DOHH2 (cell line): ENCODE results near the gene RBM18.

Experiments
- H3F3A ChIP-seq: fragments of 200-600 bp; sonication (generic), shearing (Covaris generic); 2 replicates; pipeline ENCODE4 v1.6.0; 2016; ENCODE audit warnings: antibody characterized with exemption, mild to moderate bottlenecking; ENCODE audit not compliant: control insufficient read depth, insufficient read depth
- H3K27ac ChIP-seq: fragments of 200-600 bp; sonication (generic); 2 replicates; pipeline ENCODE4 v1.5.1; 2014; ENCODE audit warnings: low read depth, mild to moderate bottlenecking, low read length, moderate library complexity
- H3K27me3 ChIP-seq: fragments of 200-600 bp; sonication (generic); 2 replicates; pipeline ENCODE4 v1.6.1; 2014; ENCODE audit warnings: mild to moderate bottlenecking, low read length, mixed read lengths; ENCODE audit not compliant: control insufficient read depth
- H3K36me3 ChIP-seq: fragments of 200-600 bp; sonication (generic); 2 replicates; pipeline ENCODE4 v1.6.1; 2014; ENCODE audit warnings: mild to moderate bottlenecking, low read length, moderate library complexity, mixed read lengths; ENCODE audit not compliant: control insufficient read depth
- H3K4me1 ChIP-seq: fragments of 200-600 bp; sonication (generic); 2 replicates; pipeline ENCODE4 v1.6.1; 2014; ENCODE audit warnings: mild to moderate bottlenecking, low read length, mixed read lengths; ENCODE audit not compliant: control insufficient read depth
- H3K4me2 ChIP-seq: fragments of 200-600 bp; sonication (generic); 2 replicates; pipeline ENCODE4 v1.6.0; 2014; ENCODE audit warnings: mild to moderate bottlenecking, low read length, moderate library complexity
- H3K4me3 ChIP-seq: fragments of 200-600 bp; sonication (generic); 2 replicates; pipeline ENCODE4 v1.5.1; 2014; ENCODE audit warnings: mild to moderate bottlenecking, low read length, mixed read lengths
- H3K79me2 ChIP-seq: fragments of 200-600 bp; sonication (generic); 2 replicates; pipeline ENCODE4 v1.6.1; 2014; ENCODE audit warnings: mild to moderate bottlenecking, low read length, mixed read lengths; ENCODE audit not compliant: control insufficient read depth
- H3K9me2 ChIP-seq: fragments of 200-600 bp; sonication (generic); replicated peaks from 2 replicates; pipeline ENCODE4 v1.6.1; 2014; ENCODE audit warnings: mild to moderate bottlenecking, low read length, mixed read lengths; ENCODE audit not compliant: control insufficient read depth
- H3K9me3 ChIP-seq: fragments of 200-600 bp; sonication (generic); 2 replicates; pipeline ENCODE4 v1.6.1; 2014; ENCODE audit warnings: antibody characterized with exemption, low read length, mixed read lengths; ENCODE audit not compliant: control insufficient read depth, insufficient read depth
- H4K20me1 ChIP-seq: fragments of 200-600 bp; sonication (generic); 2 replicates; pipeline ENCODE4 v1.6.0; 2014; ENCODE audit warnings: low read depth, mild to moderate bottlenecking, antibody characterized with exemption, low read length, moderate library complexity; ENCODE audit not compliant: control insufficient read depth, insufficient read depth
- CTCF ChIP-seq: fragments of 200-600 bp; sonication (generic); IDR thresholded peaks from one replicate; pipeline ENCODE4 v1.5.1; 2014; ENCODE audit warnings: antibody characterized with exemption, mild to moderate bottlenecking, low read depth, low read length; ENCODE audit not compliant: poor library complexity, severe bottlenecking
- EZH2phosphoT487 ChIP-seq: fragments of 200-600 bp; sonication (generic); IDR thresholded peaks from 2 replicates; pipeline ENCODE4 v1.6.1; 2017; ENCODE audit warnings: borderline replicate concordance, mild to moderate bottlenecking, antibody characterized with exemption, low read length, moderate library complexity, mixed read lengths

Gene RBM18

GRCh38 chr9:122307925-122308324 is 43.3 kb upstream of the RBM18 start:
- no peaks in the 10 kb centered on the region for H3K4me1 ChIP-seq
- no peaks in the 10 kb centered on the region for H3F3A ChIP-seq
- no peaks in the 10 kb centered on the region for H3K27me3 ChIP-seq
- no peak overlapping the region for H3K4me3 ChIP-seq
- H3K4me2 ChIP-seq: no peak overlapping the region
- no peaks in the 10 kb centered on the region for H3K9me3 ChIP-seq
- TF ChIP-seq EZH2phosphoT487: no peak
- TF ChIP-seq CTCF: no peak
- peaks cover 4% of the 10 kb centered on the region; the same call in 1 of the 2 replicates for H4K20me1 ChIP-seq
- H3K27ac ChIP-seq: no peak overlapping the region
- H3K79me2 ChIP-seq: no peaks in the 10 kb centered on the region
- H3K36me3 ChIP-seq: peaks cover 83% of the 10 kb centered on the region
- H3K9me2 ChIP-seq: no peaks in the 10 kb centered on the region

- no peak overlapping the region for H3K4me2 ChIP-seq
- no peaks in the 10 kb centered on the region for H3K9me2 ChIP-seq
- peaks cover 3% of the 10 kb centered on the region; the same call in 1 of the 2 replicates for H3K79me2 ChIP-seq
- no peaks in the 10 kb centered on the region for H3K9me3 ChIP-seq
- no peaks in the 10 kb centered on the region for H3K27me3 ChIP-seq
- TF ChIP-seq CTCF (no peak), EZH2phosphoT487 (no peak)
- no peaks in the 10 kb centered on the region for H3K4me1 ChIP-seq
- no peak overlapping the region for H3K4me3 ChIP-seq
- H3K27ac ChIP-seq: no peak overlapping the region
- peaks cover 83% of the 10 kb centered on the region for H3K36me3 ChIP-seq
- peaks cover 4% of the 10 kb centered on the region; the same call in 1 of the 2 replicates for H4K20me1 ChIP-seq
- H3F3A ChIP-seq: no peaks in the 10 kb centered on the region
Observed at GRCh38 chr9:122307061-122307460, 42.4 kb upstream of the RBM18 start.

GRCh38 chr9:122302237-122303093 is 37.8 kb upstream of the RBM18 start:
- no peak for TF ChIP-seq CTCF
- no peak for TF ChIP-seq EZH2phosphoT487
- Histone ChIP-seq H3K4me2 (no peak overlapping the region), H3F3A (no peaks in the 10 kb centered on the region), H3K4me3 (no peak overlapping the region), H3K79me2 (peaks cover 17% of the 10 kb centered on the region), H3K27ac (no peak overlapping the region), H3K9me3 (no peaks in the 10 kb centered on the region), H3K27me3 (no peaks in the 10 kb centered on the region), H3K9me2 (no peaks in the 10 kb centered on the region), H4K20me1 (peaks cover 4% of the 10 kb centered on the region; the same call in 1 of the 2 replicates), H3K4me1 (no peaks in the 10 kb centered on the region), H3K36me3 (peaks cover 79% of the 10 kb centered on the region)
